Motor neuron (in vitro differentiated cells): ENCODE data around the gene LY6G5B. TPM values are rescaled to one million over a fixed set of nuclear protein-coding genes. Genes with fewer than 3 reads are reported as not detected.

Experiments
- ATAC-seq, 8 experiments: fragments of 200-7000 bp; cut with Tn5 transposase; replicated peaks in 6 of 8; 2 replicates each; pipeline ENCODE4 v1.8.0; 2021; ENCODE audit warnings: mild to moderate bottlenecking in 8 of 8, moderate library complexity in 8 of 8
- H3K27ac ChIP-seq, 2 donors: fragments of 250-450 bp; sonication (Bioruptor Pico); 2 replicates each; pipeline ENCODE4 v1.9.0; 2021; ENCODE audit warnings: antibody characterized with exemption in 2 of 2, mild to moderate bottlenecking in 2 of 2, moderate library complexity in 1 of 2
- H3K4me1 ChIP-seq, 2 donors: fragments of 250-450 bp; sonication (Bioruptor Pico); replicated peaks in 1 of 2; 2 replicates each; pipeline ENCODE4 v1.6.1; 2021; ENCODE audit warnings: antibody characterized with exemption in 2 of 2, mild to moderate bottlenecking in 2 of 2, moderate library complexity in 1 of 2
- H3K4me3 ChIP-seq, 5 donors: fragments of 250-450 bp; sonication (Bioruptor Pico); 2 replicates each; pipeline ENCODE4 v1.9.0; 2021; ENCODE audit warnings: antibody characterized with exemption in 5 of 5, mild to moderate bottlenecking in 5 of 5, moderate library complexity in 4 of 5
- WGBS, 10 experiments: fragments of 450-650 bp; shearing (Covaris generic); methylation state at CpG; one replicate each; pipeline ENCODE4 v1.0.0; 2022; 5-methylcytosine and 5-hydroxymethylcytosine counted together
- in situ Hi-C, 9 experiments: fragments of 400-800 bp; cut with MboI; loops; one replicate each; pipeline ENCODE4 v1.15.0; 2021; ENCODE audit warnings: low sequenced_read_pairs in 9 of 9, low pct_unique_long_range_greater_than_20kb in 2 of 9; ENCODE audit not compliant: unreplicated experiment in 9 of 9
- total RNA-seq, 8 experiments: library from RNA; unstranded; fragments of 300-600 nt; gene quantifications; 2 replicates each; pipeline versions ENCODE4 v1.2.3 to v1.2.4, GENCODE V29; 2022

The LY6G5B gene
- total RNA-seq, 8 experiments from 2014 or later: 3.0 to 20.9 (median 6.3) TPM

- WGBS, 10 experiments: 30 to 80% methylated on average over 1 to 2 of the region's 32 CpGs; no CpG with 5 or more reads in 8 of the 10 experiments
- in situ Hi-C loops: no loop called here
- Histone ChIP-seq H3K27ac (peak overlapping the region in 1 of 2 donors; percentile 45), H3K4me3 (no peak overlapping the region), H3K4me1 (peaks cover 0 to 5% of the 10 kb centered on the region in 2 donors)
- ATAC-seq: peak in 5 of 8 experiments; percentile 6 to 22 (median 19)
Measured at GRCh38 chr6:31631681-31632278, 38.0 kb upstream of the LY6G5B start.

GRCh38 chr6:31632279-31632946 is 37.4 kb upstream of the LY6G5B start:
- H3K4me1 ChIP-seq: peaks cover 0 to 5% of the 10 kb centered on the region in 2 donors
- ATAC-seq: peak in 3 of 8 experiments; percentile 1 to 4 (median 2)
- H3K4me3 ChIP-seq: no peak overlapping the region
- in situ Hi-C loops: no loop called here
- WGBS, 10 experiments: 67 to 100% (median 96%) methylated on average over 1 to 16 of the region's 26 CpGs; no CpG with 5 or more reads in 5 of the 10 experiments
- peak overlapping the region in 1 of 2 donors; percentile 45 for H3K27ac ChIP-seq

- no peak overlapping the region for H3K4me3 ChIP-seq
- WGBS, 10 experiments: 80 to 100% (median 92%) methylated on average over 1 to 5 of the region's 7 CpGs; no CpG with 5 or more reads in 7 of the 10 experiments
- H3K27ac ChIP-seq: peak overlapping the region in 1 of 2 donors; percentile 77
- H3K4me1 ChIP-seq: peaks cover 0 to 5% of the 10 kb centered on the region in 2 donors
- in situ Hi-C loops: no loop called here
- ATAC-seq: no peak
Measured at GRCh38 chr6:31633447-31633846, 36.3 kb upstream of the LY6G5B start.

GRCh38 chr6:31634131-31634530 is 35.6 kb upstream of the LY6G5B start:
- 80 to 100% (median 93%) methylated on average over 1 to 3 of the region's 3 CpGs; no CpG with 5 or more reads in 5 of the 10 experiments for WGBS, 10 experiments
- in situ Hi-C loops: no loop called here
- ATAC-seq: no peak

GRCh38 chr6:31634969-31635575 is 34.7 kb upstream of the LY6G5B start:
- no peak for ATAC-seq
- no peak overlapping the region for H3K27ac ChIP-seq
- no peak overlapping the region for H3K4me3 ChIP-seq
- 73 to 100% (median 96%) methylated on average over 2 to 7 of the region's 11 CpGs; no CpG with 5 or more reads in 5 of the 10 experiments for WGBS, 10 experiments
- in situ Hi-C loops: no loop called here
- peaks cover 0 to 5% of the 10 kb centered on the region in 2 donors for H3K4me1 ChIP-seq

More at GRCh38 chr6:31634131-31634530, 35.6 kb upstream of the LY6G5B start:
- no peak overlapping the region for H3K4me3 ChIP-seq
- no peak overlapping the region for H3K27ac ChIP-seq
- peaks cover 0 to 5% of the 10 kb centered on the region in 2 donors for H3K4me1 ChIP-seq

DNA sequence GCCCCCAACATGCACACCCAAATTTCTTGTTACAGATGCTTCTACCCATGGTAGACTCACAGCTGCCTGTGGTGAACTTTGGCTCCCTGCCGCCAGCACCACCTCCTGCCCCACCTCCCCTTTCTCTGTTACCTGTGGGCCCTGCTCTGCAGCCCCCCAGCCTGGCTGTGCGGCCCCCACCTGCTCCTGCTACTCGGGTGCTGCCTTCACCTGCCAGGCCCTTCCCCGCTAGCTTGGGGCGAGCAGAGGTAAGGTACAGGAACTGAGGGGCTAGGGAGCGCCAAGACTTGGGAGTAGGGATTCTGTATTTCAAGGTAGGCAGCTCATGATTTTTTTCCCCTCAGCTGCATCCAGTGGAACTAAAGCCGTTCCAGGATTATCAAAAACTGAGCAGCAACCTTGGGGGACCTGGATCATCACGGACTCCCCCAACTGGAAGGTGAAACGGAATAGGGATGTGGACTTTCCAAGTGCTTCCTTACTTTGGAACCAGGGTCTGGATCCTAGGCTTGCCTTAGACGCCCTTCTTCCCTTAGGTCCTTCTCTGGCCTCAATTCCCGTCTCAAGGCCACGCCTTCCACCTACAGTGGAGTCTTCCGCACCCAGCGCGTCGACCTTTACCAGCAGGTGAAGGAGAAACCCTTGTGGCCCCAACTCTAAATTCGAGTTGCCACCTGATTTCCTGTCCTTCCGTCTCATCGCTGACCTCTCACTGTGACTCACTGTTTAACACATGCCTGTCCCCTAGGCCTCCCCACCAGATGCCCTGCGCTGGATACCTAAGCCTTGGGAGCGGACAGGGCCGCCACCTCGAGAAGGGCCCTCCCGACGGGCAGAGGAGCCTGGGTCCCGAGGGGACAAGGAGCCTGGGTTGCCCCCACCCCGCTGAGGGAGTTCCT is 32.8 kb upstream of the LY6G5B start:
- ATAC-seq: peak in 4 of 8 experiments; percentile 12 to 21 (median 16)
- H3K4me3 ChIP-seq: no peak overlapping the region
- in situ Hi-C loops: no loop called here
- H3K27ac ChIP-seq: no peak overlapping the region
- WGBS, 10 experiments: 50 to 100% (median 90%) methylated on average over 1 to 15 of the region's 27 CpGs; no CpG with 5 or more reads in 3 of the 10 experiments
- peaks cover 0 to 5% of the 10 kb centered on the region in 2 donors for H3K4me1 ChIP-seq

DNA sequence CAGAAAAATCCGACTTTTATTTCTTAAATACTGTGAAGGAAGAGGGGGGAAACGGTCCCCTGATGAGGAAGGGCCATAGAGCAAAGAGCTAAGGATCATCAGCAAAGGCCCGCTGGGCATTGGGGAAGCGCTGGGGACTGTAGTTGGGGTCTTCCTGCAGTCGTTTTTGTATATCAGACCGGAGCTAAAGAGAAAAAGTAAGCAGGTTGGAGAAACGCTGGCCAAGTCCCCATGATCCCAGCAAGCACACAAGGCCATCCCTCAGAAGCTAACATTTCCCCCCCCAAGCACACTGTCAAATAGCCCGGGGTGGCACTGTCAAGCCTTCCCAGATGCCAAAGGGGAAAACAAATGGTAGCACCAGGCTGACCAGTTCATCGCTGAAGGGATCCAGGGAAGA is 30.7 kb upstream of the LY6G5B start:
- peak in 3 of 8 experiments; percentile 5 to 8 (median 6) for ATAC-seq
- WGBS, 10 experiments: 40 to 100% (median 87%) methylated on average over 1 to 8 of the region's 9 CpGs; no CpG with 5 or more reads in 1 of the 10 experiments
- Histone ChIP-seq H3K4me1 (no peaks in the 10 kb centered on the region), H3K27ac (no peak overlapping the region), H3K4me3 (no peak overlapping the region)
- in situ Hi-C loops: no loop called here

DNA sequence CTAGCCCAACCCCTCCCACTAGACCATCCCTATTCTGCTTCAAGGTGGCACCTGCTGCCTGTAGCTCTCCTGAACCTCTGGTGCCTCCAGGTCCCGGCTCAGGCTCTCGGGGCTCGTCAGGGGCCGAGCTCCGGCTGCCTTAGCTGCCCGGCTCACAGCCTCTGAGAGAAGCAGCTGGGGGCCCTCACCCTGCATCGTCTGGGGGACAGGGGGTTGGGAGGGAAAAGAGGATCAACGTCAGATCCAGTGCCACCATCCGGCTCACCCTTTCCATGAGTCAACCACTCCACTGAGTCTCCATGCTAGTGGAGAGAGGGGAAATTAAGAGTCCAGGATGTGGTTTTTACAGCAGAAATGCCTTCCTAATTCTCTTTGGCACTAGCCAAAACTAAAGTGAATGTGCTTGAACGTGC is 30.3 kb upstream of the LY6G5B start:
- whole genome bisulfite sequencing, 10 experiments: 0 to 100% (median 49%) methylated on average over 1 to 3 of the region's 10 CpGs; no CpG with 5 or more reads in 4 of the 10 experiments
- no peaks in the 10 kb centered on the region for H3K4me1 ChIP-seq
- H3K4me3 ChIP-seq: no peak overlapping the region
- in situ Hi-C loops: no loop called here
- no peak overlapping the region for H3K27ac ChIP-seq
- ATAC-seq: peak in 7 of 8 experiments; percentile 5 to 25 (median 10)

GRCh38 chr6:31640612-31641011 is 29.2 kb upstream of the LY6G5B start:
- Histone ChIP-seq H3K27ac (no peak overlapping the region), H3K4me3 (no peak overlapping the region), H3K4me1 (no peaks in the 10 kb centered on the region)
- ATAC-seq: peak in 1 of 8 experiments; percentile 1
- WGBS, 10 experiments: 67 to 100% (median 94%) methylated on average over 1 to 6 of the region's 6 CpGs; no CpG with 5 or more reads in 2 of the 10 experiments
- in situ Hi-C loops: no loop called here

DNA sequence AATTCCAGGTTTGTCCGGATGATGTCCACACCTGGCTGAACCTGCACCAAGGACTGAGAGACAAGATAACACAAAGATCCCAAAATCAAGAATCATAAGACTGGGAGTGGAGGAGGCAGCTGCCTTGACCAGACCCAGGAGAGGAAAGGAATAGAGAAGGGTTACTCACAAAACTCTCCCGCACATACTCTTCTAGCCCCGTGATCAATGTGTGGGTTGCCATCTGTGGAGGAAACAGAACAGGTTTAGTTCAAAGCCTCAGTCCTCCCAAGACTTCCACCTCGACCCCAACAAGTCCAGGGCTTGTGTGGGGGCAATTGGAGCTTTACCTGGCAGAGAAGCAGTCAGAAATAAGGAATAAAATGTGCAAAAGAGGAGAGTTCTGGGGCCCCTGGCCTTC is 28.4 kb upstream of the LY6G5B start:
- no peak for ATAC-seq
- 33 to 100% (median 97%) methylated on average over 1 to 4 of the region's 4 CpGs; no CpG with 5 or more reads in 3 of the 10 experiments for WGBS, 10 experiments
- in situ Hi-C loops: no loop called here
- no peak overlapping the region for H3K27ac ChIP-seq
- no peaks in the 10 kb centered on the region for H3K4me1 ChIP-seq
- no peak overlapping the region for H3K4me3 ChIP-seq

DNA sequence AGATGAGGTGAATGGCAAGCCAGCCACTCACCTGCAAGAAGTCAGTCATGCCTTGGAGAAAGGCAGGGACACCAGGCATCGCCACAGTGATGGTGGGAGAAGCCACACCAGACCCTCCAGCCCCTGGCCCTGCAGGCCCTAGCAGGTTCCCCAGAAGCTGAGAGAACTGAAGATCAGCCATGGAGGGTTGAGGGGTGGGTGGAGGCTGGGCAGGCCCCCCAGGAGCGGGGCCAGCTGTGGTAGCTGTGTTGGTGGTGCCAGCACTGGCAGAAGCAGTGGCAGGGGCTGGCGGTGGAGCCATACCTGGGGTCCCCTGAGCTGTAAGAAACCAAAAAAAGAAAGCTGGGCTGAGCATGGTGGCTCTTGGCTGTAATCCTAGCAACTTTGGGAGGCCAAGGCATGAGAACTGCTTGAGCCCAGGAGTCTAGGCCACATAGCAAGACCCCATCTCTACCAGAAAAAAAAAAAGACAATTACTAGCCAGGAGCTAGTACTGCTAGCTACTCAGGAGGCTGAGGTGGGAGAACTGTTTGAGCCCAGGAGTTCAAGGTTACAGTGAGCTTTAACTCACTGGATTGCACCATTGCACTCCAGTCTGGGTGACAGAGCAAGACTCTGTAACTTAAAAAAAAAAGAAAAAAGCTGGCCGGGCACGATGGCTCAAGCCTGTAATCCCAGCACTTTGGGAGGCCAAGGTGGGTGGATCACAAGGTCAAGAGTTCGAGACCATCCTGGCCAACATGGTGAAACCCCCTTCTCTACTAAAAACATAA is 26.8 kb upstream of the LY6G5B start:
- H3K4me3 ChIP-seq: no peak overlapping the region
- H3K4me1 ChIP-seq: no peaks in the 10 kb centered on the region
- in situ Hi-C loops: no loop called here
- H3K27ac ChIP-seq: no peak overlapping the region
- ATAC-seq: no peak
- 80 to 100% (median 95%) methylated on average over 1 to 5 of the region's 6 CpGs; no CpG with 5 or more reads in 4 of the 10 experiments for WGBS, 10 experiments
